Upper lobe of right lung (tissue), 1 donor: Measurements from ENCODE around the gene ZNF689. TPM values are rescaled to one million over a fixed set of nuclear protein-coding genes. Genes with fewer than 3 reads are reported as not detected.
"Not testable (repeated sequence)": the region's sequence is repeated elsewhere in the genome, so short reads cannot be mapped to it uniquely, and the experiment has no call there.

Source experiments
- ATAC-seq: fragments of 200-7000 bp; cut with Tn5 transposase; one replicate; pipeline ENCODE4 v1.9.1; 2020; ENCODE audit warnings: mild to moderate bottlenecking, moderate library complexity
- DNase-seq: peaks from one replicate; pipeline ENCODE4 v3.0.0-alpha.2; 2020
- H3K27ac ChIP-seq: fragments of 200-600 bp; one replicate; pipeline ENCODE4 v1.8.0; 2022
- H3K27me3 ChIP-seq: fragments of 200-600 bp; one replicate; pipeline ENCODE4 v1.8.0; 2022; ENCODE audit warnings: mild to moderate bottlenecking
- H3K36me3 ChIP-seq: fragments of 200-600 bp; one replicate; pipeline ENCODE4 v1.8.0; 2022
- H3K4me1 ChIP-seq: fragments of 200-600 bp; one replicate; pipeline ENCODE4 v1.8.0; 2022
- H3K4me3 ChIP-seq: fragments of 200-600 bp; one replicate; pipeline ENCODE4 v1.8.0; 2022; ENCODE audit warnings: mild to moderate bottlenecking
- H3K9me3 ChIP-seq: fragments of 200-600 bp; one replicate; pipeline ENCODE4 v1.8.0; 2022
- CTCF ChIP-seq: fragments of 200-600 bp; IDR thresholded peaks from one replicate; pipeline ENCODE4 v1.8.0; 2022; ENCODE audit warnings: antibody characterized with exemption
- intact Hi-C: fragments of 100-400 bp; cut with DNase I; formaldehyde crosslinking; loops from one replicate; pipeline ENCODE4 v1.11.0; 2022
- total RNA-seq: library from RNA; stranded (reverse); fragmentation: NEBNext Ultra II Directional; extraction: Animal tissue kit (Norgen Biotek cat#: 25700); gene quantifications from one replicate; pipeline ENCODE4 v1.2.1, GENCODE V29; 2021
- donor health status: DM: no; HTN: yes; CAD: no; lungs with severe emphysema.

Gene ZNF689
- total RNA-seq, 1 donor from 2014 or later: 7.2 TPM

- ATAC-seq (peak; percentile 15), DNase-seq (no peak)
- intact Hi-C loops: no loop called here
- no peaks in the 10 kb centered on the region for H3K9me3 ChIP-seq
- no peak overlapping the region for H3K27ac ChIP-seq
- no peak overlapping the region for H3K4me3 ChIP-seq
- peaks cover 3% of the 10 kb centered on the region for H3K4me1 ChIP-seq
- no peak for TF ChIP-seq CTCF
- H3K27me3 ChIP-seq: no peaks in the 10 kb centered on the region
- H3K36me3 ChIP-seq: peaks cover 49% of the 10 kb centered on the region
Observed at GRCh38 chr16:30601966-30602365, 8.2 kb downstream of the ZNF689 start.

- TF ChIP-seq CTCF: no peak
- no peaks in the 10 kb centered on the region for H3K27me3 ChIP-seq
- intact Hi-C loops: no loop called here
- DNase-seq (no peak), ATAC-seq (no peak)
- no peak overlapping the region for H3K4me3 ChIP-seq
- H3K4me1 ChIP-seq: peaks cover 3% of the 10 kb centered on the region
- H3K27ac ChIP-seq: no peak overlapping the region
- H3K36me3 ChIP-seq: peaks cover 38% of the 10 kb centered on the region
- H3K9me3 ChIP-seq: no peaks in the 10 kb centered on the region
Observed at GRCh38 chr16:30600929-30601328, 9.3 kb downstream of the ZNF689 start.

GRCh38 chr16:30600215-30600614 is 10.0 kb downstream of the ZNF689 start:
- Histone ChIP-seq H3K4me3 (no peak overlapping the region), H3K27me3 (no peaks in the 10 kb centered on the region), H3K4me1 (peaks cover 3% of the 10 kb centered on the region), H3K36me3 (peaks cover 31% of the 10 kb centered on the region), H3K27ac (no peak overlapping the region), H3K9me3 (no peaks in the 10 kb centered on the region)
- TF ChIP-seq CTCF: no peak
- intact Hi-C loops: no loop called here
- ATAC-seq (no peak), DNase-seq (no peak)

DNA sequence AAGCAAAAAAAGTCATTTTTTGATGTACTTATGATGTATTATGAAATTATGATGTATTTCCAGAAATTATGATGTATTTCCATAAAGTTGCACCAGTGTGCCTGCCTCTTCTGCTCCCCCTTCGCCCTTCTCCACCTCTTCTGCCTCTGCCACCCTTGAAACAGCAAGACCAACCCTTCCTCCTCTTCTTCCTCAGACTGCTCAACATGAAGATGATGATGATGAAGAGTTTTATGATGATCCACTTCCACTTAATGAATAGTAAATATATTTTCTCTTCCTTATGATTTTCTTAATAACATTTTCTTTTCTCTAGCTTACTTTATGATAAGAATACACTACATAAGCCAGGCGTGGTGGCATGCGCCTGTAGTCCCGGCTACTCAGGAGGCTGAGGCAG is 17.3 kb downstream of the ZNF689 start:
- ATAC-seq: no peak
- Histone ChIP-seq H3K4me1 (no peaks in the 10 kb centered on the region), H3K9me3 (no peaks in the 10 kb centered on the region), H3K27ac (no peak overlapping the region), H3K27me3 (no peaks in the 10 kb centered on the region), H3K4me3 (no peak overlapping the region), H3K36me3 (no peaks in the 10 kb centered on the region)
- no peak for DNase-seq
- intact Hi-C loops: no loop called here
- no peak for TF ChIP-seq CTCF

GRCh38 chr16:30590869-30591268 is 19.3 kb downstream of the ZNF689 start:
- H3K4me3 ChIP-seq, H3K4me1 ChIP-seq, intact Hi-C loops, H3K27ac ChIP-seq, DNase-seq, H3K9me3 ChIP-seq, ATAC-seq, H3K27me3 ChIP-seq, H3K36me3 ChIP-seq: not testable (repeated sequence)

GRCh38 chr16:30589582-30589981 is 20.6 kb downstream of the ZNF689 start:
- H3K4me3 ChIP-seq, intact Hi-C loops, ATAC-seq, H3K27me3 ChIP-seq, H3K27ac ChIP-seq, DNase-seq, H3K36me3 ChIP-seq, H3K9me3 ChIP-seq, H3K4me1 ChIP-seq: not testable (repeated sequence)

DNA sequence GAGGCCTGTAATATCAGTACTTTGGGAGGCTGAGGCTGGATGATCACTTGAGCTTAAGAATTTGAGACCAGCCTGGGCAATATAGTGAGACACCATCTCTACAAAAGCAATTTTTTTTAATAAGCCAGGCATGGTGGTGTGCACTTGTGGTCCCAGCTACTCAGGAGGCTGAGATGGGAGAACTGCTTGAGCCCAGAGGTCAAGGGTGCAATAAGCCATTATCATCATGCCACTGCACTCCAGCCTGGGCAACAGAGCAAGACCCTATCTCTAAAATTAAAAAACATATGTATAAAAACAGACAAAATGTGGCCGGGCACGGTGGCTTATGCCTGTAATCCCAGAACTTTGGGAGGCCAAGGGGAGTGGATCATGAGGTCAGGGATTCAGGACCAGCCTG is 21.5 kb downstream of the ZNF689 start:
- H3K4me1 ChIP-seq: peaks cover 14% of the 10 kb centered on the region
- H3K4me3 ChIP-seq: no peak overlapping the region
- intact Hi-C loops: no loop called here
- no peak overlapping the region for H3K27ac ChIP-seq
- no peaks in the 10 kb centered on the region for H3K36me3 ChIP-seq
- no peaks in the 10 kb centered on the region for H3K9me3 ChIP-seq
- ATAC-seq: no peak
- no peak for TF ChIP-seq CTCF
- no peaks in the 10 kb centered on the region for H3K27me3 ChIP-seq
- no peak for DNase-seq
